Measurements from ENCODE around the gene STK24.

GRCh38 chr13:98432638-98433037 lies 144.3 kb downstream of the STK24 start:
- TF ChIP-seq, protein P1, sequence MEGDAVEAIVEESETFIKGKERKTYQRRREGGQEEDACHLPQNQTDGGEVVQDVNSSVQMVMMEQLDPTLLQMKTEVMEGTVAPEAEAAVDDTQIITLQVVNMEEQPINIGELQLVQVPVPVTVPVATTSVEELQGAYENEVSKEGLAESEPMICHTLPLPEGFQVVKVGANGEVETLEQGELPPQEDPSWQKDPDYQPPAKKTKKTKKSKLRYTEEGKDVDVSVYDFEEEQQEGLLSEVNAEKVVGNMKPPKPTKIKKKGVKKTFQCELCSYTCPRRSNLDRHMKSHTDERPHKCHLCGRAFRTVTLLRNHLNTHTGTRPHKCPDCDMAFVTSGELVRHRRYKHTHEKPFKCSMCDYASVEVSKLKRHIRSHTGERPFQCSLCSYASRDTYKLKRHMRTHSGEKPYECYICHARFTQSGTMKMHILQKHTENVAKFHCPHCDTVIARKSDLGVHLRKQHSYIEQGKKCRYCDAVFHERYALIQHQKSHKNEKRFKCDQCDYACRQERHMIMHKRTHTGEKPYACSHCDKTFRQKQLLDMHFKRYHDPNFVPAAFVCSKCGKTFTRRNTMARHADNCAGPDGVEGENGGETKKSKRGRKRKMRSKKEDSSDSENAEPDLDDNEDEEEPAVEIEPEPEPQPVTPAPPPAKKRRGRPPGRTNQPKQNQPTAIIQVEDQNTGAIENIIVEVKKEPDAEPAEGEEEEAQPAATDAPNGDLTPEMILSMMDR (conservative IDR thresholded peaks at IDR 0.05; ENCODE audit: low read length), result no peak
- TF ChIP-seq EZH2phosphoT487 (IDR thresholded peaks at IDR 0.05; ENCODE audit: borderline replicate concordance), result no peak

Data from Loucy (cell line).